Inflammatory macrophage (primary cell): ENCODE data around the gene GUCA2A.

Experiments used
- DNase-seq, 2 donors: peaks; one replicate each; pipeline ENCODE4 v3.0.0-alpha.2; 2020 to 2022

The GUCA2A gene

DNA sequence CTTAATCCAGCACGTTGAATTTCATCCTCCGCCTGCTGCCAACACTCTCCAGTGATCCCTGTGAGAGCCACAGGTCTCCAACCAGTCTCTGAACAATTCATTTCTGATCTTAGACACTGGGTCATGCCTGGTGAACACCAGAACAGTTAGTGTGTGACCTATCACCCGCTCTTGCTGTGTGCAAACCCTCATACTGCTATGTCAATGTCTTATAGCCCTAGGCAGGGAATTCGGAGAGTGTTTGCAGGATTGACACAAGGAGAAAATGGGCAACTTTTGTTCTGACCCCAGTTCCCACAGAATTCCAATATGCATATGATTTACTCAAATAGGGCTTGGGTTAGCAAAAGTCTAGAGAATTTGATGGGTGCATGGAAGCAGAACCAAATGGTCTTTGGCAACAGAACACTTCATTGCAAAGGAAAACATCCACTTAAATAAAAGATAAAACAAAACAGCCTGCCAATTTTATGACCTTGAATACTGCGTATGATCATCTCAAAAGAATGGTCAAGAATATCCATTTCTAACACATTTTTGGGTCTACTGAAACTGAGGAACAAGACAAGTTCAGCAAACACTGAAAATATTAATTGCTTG, 34.4 kb downstream of the GUCA2A start:
- DNase-seq = no peak

DNA sequence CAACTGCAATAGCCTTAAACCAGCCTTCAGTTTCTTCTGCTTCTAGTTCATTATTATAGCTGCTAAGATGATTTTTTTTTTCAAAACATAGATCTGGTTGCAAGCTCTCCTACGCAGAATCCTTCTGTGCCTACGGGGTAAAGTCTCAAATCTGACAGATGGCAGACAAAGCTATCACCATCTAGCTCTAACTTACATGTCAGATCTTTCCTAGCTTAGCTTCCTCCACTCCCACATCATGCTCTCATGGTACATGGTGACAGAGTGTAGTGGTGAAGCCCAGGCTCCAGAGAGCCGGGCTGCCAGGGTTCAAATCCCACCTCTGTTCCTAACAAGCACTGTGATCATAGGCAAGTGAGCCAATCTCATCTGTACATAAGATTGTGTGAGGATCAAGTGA, 35.6 kb downstream of the GUCA2A start:
- no peak for DNase-seq

DNA sequence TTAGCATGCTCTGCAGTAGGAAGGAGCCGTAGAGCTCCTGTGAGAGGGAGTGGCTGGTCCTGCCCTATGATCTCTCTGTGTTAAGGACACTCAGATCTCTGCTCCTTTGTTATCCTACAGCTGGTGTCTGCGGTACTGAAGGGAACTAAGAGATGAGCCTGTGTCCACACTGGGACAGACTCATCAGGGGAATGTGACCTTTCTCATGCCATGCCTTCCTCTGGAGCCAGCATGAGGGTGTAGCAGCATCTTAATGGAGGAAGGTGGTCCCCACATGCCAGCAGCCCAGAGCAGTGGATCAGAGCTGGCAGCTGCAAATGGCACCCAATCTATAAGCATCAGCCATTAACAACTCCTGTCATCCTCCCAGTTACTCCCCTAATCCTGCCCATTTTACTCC, 36.0 kb downstream of the GUCA2A start:
- DNase-seq = no peak

DNA sequence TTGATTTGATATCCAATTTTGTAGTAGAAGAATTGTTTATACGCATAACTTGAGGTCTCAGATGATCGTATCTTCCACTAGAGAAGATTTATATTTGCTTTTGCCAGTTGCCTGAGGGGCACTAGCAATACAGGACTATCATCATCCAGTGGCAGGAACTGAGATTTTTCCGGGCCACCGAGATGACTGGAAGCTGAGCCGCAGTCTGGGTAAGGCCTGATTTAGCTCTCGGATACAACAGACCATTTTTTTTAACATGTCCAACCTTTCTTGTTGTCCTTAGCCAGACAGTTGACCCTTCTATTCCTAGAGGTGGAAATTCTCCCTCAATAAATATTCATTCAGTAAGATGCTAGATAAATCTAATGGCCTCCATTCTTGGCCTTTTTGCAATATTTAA, 36.8 kb downstream of the GUCA2A start:
- DNase-seq = no peak

DNA sequence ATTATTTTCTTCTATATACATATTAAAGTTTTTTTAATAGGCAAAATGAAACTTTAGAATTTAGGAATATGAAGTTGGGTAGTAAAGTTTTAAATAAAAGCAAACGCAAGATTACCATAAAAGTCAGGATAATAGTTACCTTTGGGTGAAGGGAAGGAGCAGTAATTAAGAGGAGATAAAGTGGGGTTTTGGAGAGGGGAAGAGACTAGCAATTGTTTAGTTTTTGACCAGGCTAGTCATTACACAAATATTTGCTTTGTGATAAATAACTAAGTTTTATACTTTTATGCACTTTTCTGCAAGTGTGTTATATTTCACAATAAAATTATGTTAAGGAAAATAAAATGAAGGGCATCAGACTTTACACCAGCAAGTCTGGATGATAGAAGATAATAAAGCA, 39.0 kb downstream of the GUCA2A start:
- no peak for DNase-seq

DNA sequence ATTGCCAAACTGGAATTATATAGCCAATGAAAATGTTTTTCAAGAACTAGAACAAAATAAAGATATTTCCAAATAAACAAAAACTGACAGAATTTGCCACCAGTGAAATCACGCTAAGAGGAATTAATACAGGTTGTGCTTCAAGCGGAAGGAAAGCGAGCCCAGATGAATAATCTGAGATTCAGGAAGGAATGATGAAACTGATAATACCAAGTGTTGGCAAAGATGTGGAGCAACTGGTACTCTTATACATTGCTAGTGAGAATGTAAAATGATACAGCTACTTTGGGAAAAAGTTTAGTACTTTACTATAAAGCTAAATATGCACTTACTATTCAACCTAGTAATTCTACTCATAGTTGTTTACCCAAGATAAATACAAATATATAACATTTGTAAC, 42.1 kb downstream of the GUCA2A start:
- no peak for DNase-seq

DNA sequence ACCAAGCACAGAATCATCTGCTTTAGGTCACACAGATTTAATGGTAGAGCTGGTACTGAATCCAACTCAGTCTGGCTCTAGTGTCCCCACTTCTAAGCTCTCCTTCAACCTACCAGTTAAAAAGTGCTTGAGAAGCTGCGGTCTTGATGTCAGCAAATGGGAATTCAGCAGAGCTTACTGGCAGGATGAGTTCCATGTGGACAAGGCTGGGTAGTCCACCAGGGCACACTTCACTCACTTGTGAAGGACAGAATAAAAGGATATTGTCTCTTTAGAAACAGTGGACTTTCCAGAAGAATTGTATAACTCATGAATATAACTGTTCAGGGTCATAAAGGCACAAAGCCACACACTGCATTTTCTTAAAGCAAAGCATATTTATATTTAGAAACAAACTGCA, 46.4 kb downstream of the GUCA2A start:
- no peak for DNase-seq

DNA sequence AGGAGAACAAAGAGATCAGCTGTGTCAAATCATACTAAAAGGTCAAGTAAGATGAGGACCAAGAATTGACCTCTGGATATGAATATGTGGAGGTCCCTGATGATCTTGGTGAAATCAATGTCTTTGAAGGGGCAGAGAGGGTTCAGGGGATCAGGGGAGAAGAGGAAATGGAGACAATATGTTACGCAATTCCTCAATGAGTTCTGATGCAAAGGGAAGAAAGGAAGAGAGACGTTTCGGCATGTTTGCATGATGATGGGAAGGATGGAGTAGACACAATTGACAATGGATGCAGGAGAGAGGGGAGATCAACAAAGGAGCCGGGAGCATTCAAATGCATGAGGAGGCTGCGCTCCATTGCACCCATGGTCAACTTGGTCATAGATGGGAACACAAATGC, 47.3 kb downstream of the GUCA2A start:
- no peak for DNase-seq

DNA sequence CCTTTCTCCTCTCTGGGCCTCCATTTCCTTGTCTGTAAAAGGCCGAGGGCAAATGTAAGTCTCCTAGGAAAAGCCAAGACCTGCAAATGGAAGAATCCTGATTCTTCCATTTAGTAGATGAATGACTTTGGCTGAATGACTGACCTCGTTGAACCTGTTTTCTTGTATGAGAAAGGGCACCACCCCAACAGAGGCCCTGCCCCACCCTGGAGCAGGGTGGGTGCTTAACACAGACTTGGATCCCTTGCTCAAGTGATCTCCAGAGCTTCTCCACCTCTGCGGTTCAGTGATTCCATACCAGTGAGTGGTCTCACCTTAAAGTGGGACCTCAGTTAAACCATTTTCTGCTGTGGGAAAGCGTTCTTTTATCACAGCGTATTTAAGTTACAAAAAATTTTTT, 50.3 kb downstream of the GUCA2A start:
- DNase-seq = no peak
